HepG2 (cell line): Measurements from ENCODE around the gene SP140L. TPM values are rescaled to one million over a fixed set of nuclear protein-coding genes. Genes with fewer than 3 reads are reported as not detected.

Experiments
- ATAC-seq: fragments of 200-7000 bp; cut with Tn5 transposase; 3 replicates; pipeline ENCODE4 v1.9.1; 2020; ENCODE audit warnings: mild to moderate bottlenecking, moderate library complexity
- BruUV-seq: library from RNA; stranded (reverse); fragments of 400-500 nt; replicated peaks from 2 replicates; lab custom pipeline; 2021; lab: Mats Ljungman, UMichigan
- CTCF ChIA-PET: fragments of 300-600 bp; formaldehyde crosslinking; extraction: SDS; loops from one replicate; lab custom pipeline; 2021; ENCODE audit warnings: low total read pairs, inconsistent platforms, low intra/inter-chr PET ratio; lab: Yijun Ruan, JAX
- POLR2A ChIA-PET: fragments of 350-600 bp; sonication (Branson Sonifier 250); formaldehyde crosslinking; loops from one replicate; lab custom pipeline; 2020; ENCODE audit warnings: antibody characterized with exemption, inconsistent platforms; lab: Yijun Ruan, JAX
- DNase-seq: peaks from one replicate; pipeline ENCODE4 v3.0.0-alpha.2; 2015; ENCODE audit warnings: low spot score
- FAIRE-seq: peaks from 3 replicates; lab custom pipeline; 2011; peaks lifted over from hg19 to GRCh38; lab: Jason Lieb, UNC
- H2AFZ ChIP-seq: one replicate; pipeline ENCODE4 v1.6.1; 2011; ENCODE audit warnings: low read length, inconsistent platforms
- H3K27ac ChIP-seq: fragments of 300-600 bp; 3 replicates; pipeline ENCODE4 v1.8.0; 2011; ENCODE audit warnings: mixed run types, mild to moderate bottlenecking, mixed read lengths, low read length, inconsistent platforms; ENCODE audit not compliant: insufficient read depth; ENCODE audit errors: extremely low read length
- H3K27me3 ChIP-seq, 2 experiments: fragments of 200-600 bp in 1 of 2; 2 replicates in 1 of 2; 3 replicates in 1 of 2; pipeline versions ENCODE4 v1.6.0 to v1.8.0; 2011; ENCODE audit warnings: low read length in 2 of 2, mild to moderate bottlenecking in 2 of 2, moderate library complexity in 2 of 2, inconsistent platforms in 1 of 2; ENCODE audit not compliant: insufficient read depth in 2 of 2, control insufficient read depth in 1 of 2
- H3K36me3 ChIP-seq, 2 experiments: fragments of 200-600 bp in 1 of 2; replicated peaks in 1 of 2; 2 replicates in 1 of 2; 3 replicates in 1 of 2; pipeline versions ENCODE4 v1.5.1 to v1.8.0; 2011; ENCODE audit warnings: low read length in 2 of 2, inconsistent platforms in 1 of 2; ENCODE audit not compliant: insufficient read depth in 2 of 2, control insufficient read depth in 1 of 2
- H3K4me1 ChIP-seq: 2 replicates; pipeline ENCODE4 v1.5.1; 2012; ENCODE audit warnings: low read length, inconsistent platforms; ENCODE audit not compliant: insufficient read depth
- H3K4me2 ChIP-seq: 2 replicates; pipeline ENCODE4 v1.6.0; 2011; ENCODE audit warnings: low read depth, low read length, inconsistent platforms
- H3K4me3 ChIP-seq, 3 experiments: fragments of 200-600 bp in 1 of 3; sonication (generic), shearing (Covaris generic) in 1 of 3; replicated peaks in 1 of 3; 2 replicates each; pipeline ENCODE4 v1.5.1; 2011 to 2016; ENCODE audit warnings: low read length in 3 of 3, inconsistent platforms in 2 of 3, low read depth in 2 of 3, mild to moderate bottlenecking in 2 of 3, control low read depth in 1 of 3, mixed read lengths in 1 of 3; ENCODE audit not compliant: insufficient read depth in 1 of 3
- H3K79me2 ChIP-seq: one replicate; pipeline ENCODE4 v1.6.1; 2011; ENCODE audit warnings: low read length, inconsistent platforms; ENCODE audit not compliant: insufficient read depth
- H3K9ac ChIP-seq: 2 replicates; pipeline ENCODE4 v1.6.0; 2011; ENCODE audit warnings: mild to moderate bottlenecking, low read depth, low read length, inconsistent platforms; ENCODE audit not compliant: insufficient read depth
- H3K9me3 ChIP-seq: 2 replicates; pipeline ENCODE4 v1.5.1; 2012; ENCODE audit warnings: mild to moderate bottlenecking, low read length
- H4K20me1 ChIP-seq: 2 replicates; pipeline ENCODE4 v1.6.0; 2011; ENCODE audit warnings: inconsistent platforms, mild to moderate bottlenecking, low read length, moderate library complexity; ENCODE audit not compliant: insufficient read depth
- EED ChIP-seq: sonication (generic); formaldehyde crosslinking; IDR thresholded peaks from 2 replicates; pipeline ENCODE4 v1.5.0; 2020; ENCODE audit warnings: mild to moderate bottlenecking, missing genetic modification reagents
- JDP2 ChIP-seq: sonication (generic); formaldehyde crosslinking; IDR thresholded peaks from 2 replicates; pipeline ENCODE4 v1.8.1; 2022; ENCODE audit warnings: missing genetic modification reagents, borderline replicate concordance
- MAFF ChIP-seq: IDR thresholded peaks from 2 replicates; pipeline ENCODE4 v1.6.1; 2011; ENCODE audit warnings: low read depth, low read length, improper control_type of control experiment
- MAFK ChIP-seq, 2 experiments: IDR thresholded peaks in 1 of 2; conservative IDR thresholded peaks in 1 of 2; 2 replicates each; pipeline ENCODE4 v1.6.1; 2011; ENCODE audit warnings: improper control_type of control experiment in 2 of 2, low read length in 2 of 2
- NFIC ChIP-seq: IDR thresholded peaks from 2 replicates; pipeline ENCODE4 v1.6.1; 2012; ENCODE audit warnings: mild to moderate bottlenecking, low read length, inconsistent platforms
- NR3C1 ChIP-seq: sonication (generic); formaldehyde crosslinking; IDR thresholded peaks from 2 replicates; pipeline ENCODE4 v1.4.0; 2020; ENCODE audit warnings: missing genetic modification reagents
- NRL ChIP-seq: sonication (generic); formaldehyde crosslinking; IDR thresholded peaks from 2 replicates; pipeline ENCODE4 v1.5.0; 2020; ENCODE audit warnings: missing genetic modification reagents, mild to moderate bottlenecking, moderate library complexity, borderline replicate concordance
- SRY ChIP-seq: sonication (generic); formaldehyde crosslinking; IDR thresholded peaks from 2 replicates; pipeline ENCODE4 v1.8.0; 2022; ENCODE audit warnings: mild to moderate bottlenecking, missing genetic modification reagents
- ZEB1 ChIP-seq: IDR thresholded peaks from 2 replicates; pipeline ENCODE4 v1.6.1; 2012; ENCODE audit warnings: mild to moderate bottlenecking, low read depth, inconsistent platforms; ENCODE audit not compliant: insufficient replicate concordance
- ZMYM2 ChIP-seq: sonication (generic); formaldehyde crosslinking; IDR thresholded peaks from 2 replicates; pipeline ENCODE4 v1.8.0; 2022; ENCODE audit warnings: mild to moderate bottlenecking, missing genetic modification reagents
- ZNF432 ChIP-seq: sonication (generic); formaldehyde crosslinking; IDR thresholded peaks from 2 replicates; pipeline ENCODE4 v1.5.0; 2020; ENCODE audit warnings: missing genetic modification reagents, mild to moderate bottlenecking, borderline replicate concordance
- WGBS: methylation state at CpG from one replicate; pipeline ENCODE4 v1.1.6; 2017; ENCODE audit warnings: low lambda C conversion rate; 5-methylcytosine and 5-hydroxymethylcytosine counted together
- in situ Hi-C: cut with HindIII; loops from 2 replicates; pipeline ENCODE4 v1.10.0; 2017; ENCODE audit warnings: low pct_unique_long_range_greater_than_20kb; ENCODE audit not compliant: extremely low pct_ligation_motif_present
- intact Hi-C: fragments of 100-400 bp; cut with micrococcal nuclease; formaldehyde crosslinking; loops from one replicate; pipeline ENCODE4 v1.10.0; 2022; ENCODE audit not compliant: unreplicated experiment
- polyA plus RNA-seq, 8 experiments: library from polyadenylated mRNA; depleted of rRNA in 3 of 8; stranded (reverse) in 7 of 8; unstranded in 1 of 8; fragments of >200 nt; fragmentation: Illumina TruSeq in 4 of 8; extraction: Trizol in 4 of 8; gene quantifications; 2 replicates each; pipeline versions ENCODE4 v1.2.1 to v1.2.3, GENCODE V29; 2011 to 2016; ENCODE audit warnings: low read depth in 4 of 8, missing spikeins in 1 of 8, mixed read lengths in 1 of 8; ENCODE audit not compliant: insufficient read depth in 1 of 8
- total RNA-seq, 5 experiments: library from RNA; depleted of rRNA; stranded (reverse); fragments of >200 nt; fragmentation: Illumina TruSeq; extraction: Trizol; gene quantifications; 2 replicates each; pipeline ENCODE4 v1.2.3, GENCODE V29; 2016; ENCODE audit warnings: low read depth in 1 of 5

The SP140L gene
- total and polyA plus RNA-seq, 2 of the 13 experiments (the other 11 are each of a cell fraction or from before 2014, with no cell fraction given) = 10.9 to 17.5 TPM

DNA sequence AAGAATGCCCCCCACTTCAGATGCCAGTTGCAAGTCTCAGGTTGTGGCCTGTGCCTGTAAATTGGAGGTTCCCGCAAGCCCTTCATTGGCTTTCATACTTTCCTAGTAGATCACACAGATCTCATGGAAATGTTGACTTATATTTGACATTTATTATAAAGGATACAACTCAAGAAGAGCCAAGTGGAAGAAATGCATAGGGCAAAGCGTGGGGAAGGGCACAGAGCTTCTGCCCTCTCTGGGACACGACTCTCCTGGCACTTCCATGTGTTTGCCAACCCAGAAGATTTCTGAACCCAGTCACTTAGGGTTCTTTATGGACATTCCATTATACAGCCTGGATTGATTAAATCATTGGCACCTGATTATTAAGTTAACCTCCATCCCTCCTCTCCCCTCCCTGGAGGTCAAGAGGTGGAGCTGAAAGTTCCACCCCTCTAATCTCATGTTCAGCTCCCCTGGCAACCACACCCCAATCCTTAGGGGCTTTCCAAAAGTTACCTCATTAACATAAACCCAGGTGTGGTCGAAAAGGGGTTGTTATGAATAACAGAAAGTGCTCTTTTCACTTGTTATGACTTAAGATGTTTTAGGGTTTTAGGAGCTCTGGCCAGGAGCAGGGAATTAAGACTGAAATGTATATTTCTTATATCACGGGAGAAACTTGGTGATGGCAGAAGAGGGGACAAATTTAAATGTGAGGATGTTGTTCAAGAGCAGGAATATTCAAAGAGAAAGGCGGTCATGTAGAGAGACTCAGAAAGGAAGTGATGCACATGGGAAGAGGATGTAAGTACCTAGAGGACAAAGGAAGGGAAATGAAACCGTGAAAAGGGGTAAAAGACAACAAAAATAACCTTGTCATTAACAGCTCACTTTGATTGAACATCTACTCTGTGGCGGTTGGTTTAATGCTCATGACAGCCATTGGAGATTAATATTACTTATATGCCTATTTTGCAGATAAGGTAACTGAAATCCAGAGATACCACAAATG, 120.8 kb downstream of the SP140L start (continued):
- no peak for TF ChIP-seq JDP2 (CRISPR knock-in tag)
- no peak for TF ChIP-seq ZNF432 (CRISPR knock-in tag)
- no peak for TF ChIP-seq NR3C1
- TF ChIP-seq ZEB1 = no peak
- TF ChIP-seq, all 625 proteins: peak for 0

DNA sequence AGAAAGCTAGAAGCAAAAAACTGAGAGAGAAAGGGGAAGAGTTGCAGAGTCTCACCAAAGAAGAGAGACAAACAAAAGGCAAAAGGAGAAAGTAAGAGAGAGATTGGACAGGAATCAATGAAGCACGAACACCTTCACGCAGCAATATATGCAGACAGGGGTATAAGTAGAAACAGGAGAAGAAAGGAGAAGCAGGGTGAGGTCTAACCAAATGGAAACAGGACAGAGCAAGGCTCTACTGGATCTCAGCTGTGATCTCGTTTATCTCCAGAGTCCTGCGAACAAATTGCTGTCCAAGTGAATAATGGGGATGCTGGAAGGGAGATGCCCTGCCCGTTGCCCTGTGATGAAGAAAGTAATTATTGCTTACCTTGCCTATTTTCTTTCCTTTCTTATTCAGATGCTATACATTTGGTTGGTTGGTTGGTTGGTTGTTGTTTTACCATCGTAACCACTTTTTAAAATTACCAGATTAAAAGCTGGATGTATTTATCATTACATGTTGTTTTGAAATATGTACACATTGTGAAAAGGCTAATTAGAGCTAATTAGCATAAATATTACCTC, 123.0 kb downstream of the SP140L start:
- no peak for ATAC-seq
- Histone ChIP-seq H3K4me2 (no peak overlapping the region), H3K27me3 (no peaks in the 10 kb centered on the region), H4K20me1 (no peaks in the 10 kb centered on the region), H3K27ac (no peak overlapping the region), H2AFZ (no peak overlapping the region), H3K9ac (no peak overlapping the region), H3K4me3 (no peak overlapping the region), H3K36me3 (peaks cover 3 to 11% of the 10 kb centered on the region in 2 experiments; a peak in 3 of 5 replicates), H3K4me1 (no peaks in the 10 kb centered on the region), H3K9me3 (no peaks in the 10 kb centered on the region), H3K79me2 (no peaks in the 10 kb centered on the region)
- in situ Hi-C loops = no loop called here
- POLR2A ChIA-PET = no interaction called here
- intact Hi-C loops = loop anchor here (2.0 kb wide), 1 partner anchor 15 kb away; no protein-coding TSS in a partner anchor
- DNase-seq = no peak
- TF ChIP-seq MAFF = peak; percentile 67
- peak; percentile 68 to 73 for TF ChIP-seq MAFK (conservative IDR thresholded peaks at IDR 0.05 in 1 of 2, IDR thresholded peaks at IDR 0.05 in 1 of 2; ENCODE audit: low read length in 2 of 2)
- TF ChIP-seq NFIC = no peak
- TF ChIP-seq SRY (CRISPR knock-in tag) = no peak
- no peak for TF ChIP-seq NRL (CRISPR knock-in tag)
- TF ChIP-seq EED = no peak
- no peak for TF ChIP-seq ZMYM2 (CRISPR knock-in tag)
- no peak for FAIRE-seq
- WGBS = 96% methylated on average over 6 of the region's 6 CpGs
- no TSS peak for BruUV-seq
- CTCF ChIA-PET = no interaction called here
